ENCODE results near the gene CRYGD.

Gene CRYGD

DNA sequence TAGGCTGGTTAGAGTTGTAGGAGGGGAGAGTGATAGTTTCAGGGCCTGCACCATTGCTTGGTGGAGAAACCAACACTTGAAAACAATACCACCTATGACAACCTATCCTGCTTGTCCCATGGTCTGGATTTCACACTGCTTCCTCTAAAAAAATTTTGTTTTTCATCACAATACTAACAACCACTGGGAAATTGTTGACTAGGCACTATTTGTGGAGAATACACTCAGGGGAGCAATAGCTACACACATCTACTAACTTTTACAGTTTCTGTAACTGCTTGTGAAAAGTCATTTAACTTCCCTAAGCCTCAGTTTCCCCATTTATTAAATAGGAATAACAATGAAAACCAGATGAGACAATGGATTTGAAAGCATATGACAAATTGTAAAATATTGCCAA lies 25.8 kb upstream of the CRYGD start:
- TF ChIP-seq, protein P1, sequence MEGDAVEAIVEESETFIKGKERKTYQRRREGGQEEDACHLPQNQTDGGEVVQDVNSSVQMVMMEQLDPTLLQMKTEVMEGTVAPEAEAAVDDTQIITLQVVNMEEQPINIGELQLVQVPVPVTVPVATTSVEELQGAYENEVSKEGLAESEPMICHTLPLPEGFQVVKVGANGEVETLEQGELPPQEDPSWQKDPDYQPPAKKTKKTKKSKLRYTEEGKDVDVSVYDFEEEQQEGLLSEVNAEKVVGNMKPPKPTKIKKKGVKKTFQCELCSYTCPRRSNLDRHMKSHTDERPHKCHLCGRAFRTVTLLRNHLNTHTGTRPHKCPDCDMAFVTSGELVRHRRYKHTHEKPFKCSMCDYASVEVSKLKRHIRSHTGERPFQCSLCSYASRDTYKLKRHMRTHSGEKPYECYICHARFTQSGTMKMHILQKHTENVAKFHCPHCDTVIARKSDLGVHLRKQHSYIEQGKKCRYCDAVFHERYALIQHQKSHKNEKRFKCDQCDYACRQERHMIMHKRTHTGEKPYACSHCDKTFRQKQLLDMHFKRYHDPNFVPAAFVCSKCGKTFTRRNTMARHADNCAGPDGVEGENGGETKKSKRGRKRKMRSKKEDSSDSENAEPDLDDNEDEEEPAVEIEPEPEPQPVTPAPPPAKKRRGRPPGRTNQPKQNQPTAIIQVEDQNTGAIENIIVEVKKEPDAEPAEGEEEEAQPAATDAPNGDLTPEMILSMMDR (conservative IDR thresholded peaks at IDR 0.05; ENCODE audit: control insufficient read depth, insufficient read depth, low read depth, low read length) = no peak
- DNase-seq (ENCODE audit: low read depth) = no peak

DNA sequence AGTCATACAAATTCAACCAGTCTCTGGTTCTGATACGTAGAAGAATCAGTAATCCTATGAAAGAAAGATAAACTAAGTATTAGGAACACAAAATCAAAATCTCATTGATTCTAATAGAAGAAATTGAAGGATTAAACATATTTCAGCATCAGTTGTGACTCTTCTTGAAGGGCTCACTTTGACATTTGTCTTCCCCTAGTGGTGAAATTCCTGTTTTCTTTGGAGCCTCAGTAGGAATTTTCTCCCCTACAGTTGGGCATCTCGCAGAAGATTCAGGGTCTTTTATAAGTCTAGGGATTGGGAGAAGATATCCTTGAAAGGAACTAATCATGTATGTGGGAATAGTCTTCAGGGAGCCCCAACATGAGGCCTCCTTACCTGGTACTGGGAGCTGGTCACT lies 24.5 kb upstream of the CRYGD start:
- no peak for DNase-seq (ENCODE audit: low read depth)
- TF ChIP-seq, protein P1 (conservative IDR thresholded peaks at IDR 0.05; ENCODE audit: control insufficient read depth, insufficient read depth, low read depth, low read length) = peak; percentile 19
- H3K4me3 ChIP-seq (ENCODE audit: control insufficient read depth, low read depth, low read length) = no peak overlapping the region

More for the DNA sequence above, 25.8 kb upstream of the CRYGD start:
- no peak overlapping the region for H3K4me3 ChIP-seq (ENCODE audit: control insufficient read depth, low read depth, low read length)

DNA sequence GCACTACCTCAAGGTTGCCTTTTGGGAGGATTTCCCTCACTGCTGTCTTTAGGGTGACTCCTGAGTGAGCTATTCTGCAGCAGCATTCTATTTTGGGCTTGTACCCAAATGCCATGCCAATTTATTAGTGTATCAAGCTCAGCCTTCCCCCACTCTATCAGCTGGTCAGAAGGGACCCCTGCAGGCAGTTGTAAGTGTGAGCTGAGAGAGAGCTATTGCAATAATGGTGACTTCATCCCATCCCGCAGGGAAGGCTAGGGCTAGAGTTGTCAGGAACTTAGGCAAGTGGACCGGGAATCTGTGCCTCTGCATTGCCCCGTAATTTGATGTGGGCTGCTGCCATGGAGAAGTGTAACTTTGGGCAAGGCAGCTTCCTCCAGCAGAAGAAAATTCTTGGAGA lies 23.4 kb upstream of the CRYGD start:
- DNase-seq (ENCODE audit: low read depth) = no peak
- no peak overlapping the region for H3K4me3 ChIP-seq (ENCODE audit: control insufficient read depth, low read depth, low read length)
- TF ChIP-seq, protein P1 (conservative IDR thresholded peaks at IDR 0.05; ENCODE audit: control insufficient read depth, insufficient read depth, low read depth, low read length) = no peak

DNA sequence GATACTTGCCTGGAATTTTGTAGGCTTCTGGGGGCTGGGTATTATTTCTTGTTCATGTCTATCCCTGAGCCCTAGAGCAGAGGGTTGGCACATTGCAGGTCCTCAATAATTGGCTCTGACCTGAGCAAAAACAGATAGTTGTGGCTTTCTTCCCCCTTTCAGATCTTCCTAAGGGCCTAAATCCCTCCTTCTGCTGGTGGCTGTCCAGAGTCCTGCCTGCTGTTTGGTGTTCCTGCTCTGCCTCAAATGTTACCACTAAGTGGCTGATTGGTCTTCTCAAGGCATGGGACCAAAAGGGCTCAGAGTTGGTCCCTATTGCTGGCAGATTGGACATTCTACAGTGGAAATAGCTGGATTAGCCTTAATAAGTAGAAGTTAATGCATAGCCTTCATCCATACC lies 22.7 kb upstream of the CRYGD start:
- TF ChIP-seq, protein P1 (conservative IDR thresholded peaks at IDR 0.05; ENCODE audit: control insufficient read depth, insufficient read depth, low read depth, low read length) = no peak
- no peak for DNase-seq (ENCODE audit: low read depth)
- H3K4me3 ChIP-seq (ENCODE audit: control insufficient read depth, low read depth, low read length) = no peak overlapping the region

DNA sequence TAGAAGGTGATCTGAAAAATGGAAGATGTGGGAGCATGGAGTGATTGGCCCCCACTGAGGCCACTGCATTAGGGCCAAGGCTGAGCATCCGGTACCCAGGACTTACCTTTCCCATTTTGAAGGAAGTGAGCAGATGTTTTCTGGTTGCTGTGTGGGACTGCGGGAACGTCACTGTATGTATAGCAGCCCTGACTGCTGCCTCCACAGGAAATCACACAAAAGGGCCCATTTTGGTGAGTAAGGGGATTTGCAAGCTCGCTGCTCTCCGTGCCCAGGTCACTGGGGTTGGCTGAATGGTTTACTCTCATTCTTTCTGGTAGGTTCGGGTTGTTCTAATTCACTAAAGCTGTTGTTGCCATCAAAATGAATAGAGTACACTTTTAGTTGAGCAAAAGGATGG lies 21.7 kb upstream of the CRYGD start, which contains the start of gene CRYGB:
Gene CRYGB (minus strand): TSS at position 153 of the 400 bp plus-strand sequence. CDS start 38 bp downstream, at position 115.
- TF ChIP-seq, protein P1 (conservative IDR thresholded peaks at IDR 0.05; ENCODE audit: control insufficient read depth, insufficient read depth, low read depth, low read length) = no peak
- no peak within 1 kb of the TSS for H3K4me3 ChIP-seq (ENCODE audit: control insufficient read depth, low read depth, low read length)
- DNase-seq (ENCODE audit: low read depth) = no peak

DNA sequence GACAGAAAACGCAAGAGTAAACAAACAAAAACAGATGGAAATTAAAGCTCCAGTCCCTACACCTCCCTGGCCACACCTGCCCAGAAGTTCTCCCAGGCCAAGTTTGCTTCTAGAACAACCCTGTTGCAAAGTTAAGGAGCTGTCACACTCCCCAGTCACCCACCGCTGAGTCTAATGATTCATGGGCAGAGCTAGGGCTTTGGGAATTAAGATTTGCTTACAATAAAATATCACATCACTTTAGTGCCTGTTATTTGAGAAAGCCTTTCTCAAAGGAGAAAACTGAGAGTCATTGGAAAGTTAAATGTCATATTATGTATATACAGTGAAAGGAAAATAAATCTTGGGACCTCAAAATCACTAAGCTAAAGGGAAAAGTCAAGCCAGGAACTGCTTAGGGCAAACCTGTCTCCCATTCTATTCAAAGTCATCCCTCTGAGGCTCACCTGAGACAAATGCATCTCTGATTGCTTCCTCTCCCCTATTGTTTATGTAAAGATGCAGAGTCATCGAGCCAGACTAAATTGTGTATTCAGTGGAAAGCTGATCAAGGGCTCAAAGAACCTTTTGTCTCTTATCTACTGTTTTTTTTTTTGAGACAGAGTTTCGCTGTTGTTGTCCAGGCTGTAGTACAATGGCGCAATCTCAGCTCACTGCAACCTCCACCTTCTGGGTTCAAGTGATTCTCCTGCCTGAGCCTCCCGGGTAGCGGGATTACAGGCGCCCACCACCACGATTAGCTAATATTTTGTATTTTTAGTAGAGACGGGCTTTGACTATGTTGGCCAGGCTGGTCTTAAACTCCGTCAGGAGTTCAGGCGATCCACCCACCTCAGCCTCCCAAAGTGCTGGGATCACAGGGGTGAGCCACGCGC lies 18.8 kb upstream of the CRYGD start:
- no peak overlapping the region for H3K4me3 ChIP-seq (ENCODE audit: control insufficient read depth, low read depth, low read length)
- no peak for DNase-seq (ENCODE audit: low read depth)
- TF ChIP-seq, protein P1 (conservative IDR thresholded peaks at IDR 0.05; ENCODE audit: control insufficient read depth, insufficient read depth, low read depth, low read length) = no peak
